H1 (cell line): ENCODE data around the gene SLC1A5. TPM values are rescaled to one million over a fixed set of nuclear protein-coding genes. Genes with fewer than 3 reads are reported as not detected.
A peak's percentile ranks its signal among the peaks of the same experiment; 100 is the strongest.

Source experiments
- CTCF ChIA-PET: fragments of 300-600 bp; sonication (Branson Sonifier 250); formaldehyde crosslinking; loops from one replicate; lab custom pipeline; 2021; ENCODE audit not compliant: partially characterized antibody; lab: Charles Lee
- POLR2A ChIA-PET: fragments of 300-600 bp; sonication (Branson Sonifier 250); formaldehyde crosslinking; loops from one replicate; lab custom pipeline; 2021; ENCODE audit warnings: inconsistent platforms; ENCODE audit not compliant: partially characterized antibody; lab: Charles Lee
- DNase-seq, 2 experiments: peaks; one replicate each; pipeline versions ENCODE4 v3.0.0 to v3.0.0-alpha.2; 2010 to 2022; ENCODE audit warnings: low spot score in 2 of 2, low read depth in 1 of 2, mixed read lengths in 1 of 2
- FAIRE-seq: peaks from 2 replicates; lab custom pipeline; 2011; peaks lifted over from hg19 to GRCh38; lab: Jason Lieb, UNC
- H2AFZ ChIP-seq: 2 replicates; pipeline ENCODE4 v1.8.1; 2012; ENCODE audit warnings: low read length, inconsistent platforms
- H2AK5ac ChIP-seq: 2 replicates; pipeline ENCODE4 v1.6.1; 2013; ENCODE audit warnings: low read depth, low read length
- H2BK120ac ChIP-seq: replicated peaks from 2 replicates; pipeline ENCODE3; 2013; ENCODE audit warnings: low read depth, low read length, inconsistent platforms
- H2BK12ac ChIP-seq: 2 replicates; pipeline ENCODE4 v1.6.1; 2013; ENCODE audit warnings: low read depth, low read length
- H2BK15ac ChIP-seq: 2 replicates; pipeline ENCODE4 v1.6.1; 2013; ENCODE audit warnings: low read length
- H2BK20ac ChIP-seq: 2 replicates; pipeline ENCODE4 v1.6.1; 2013; ENCODE audit warnings: low read length
- H2BK5ac ChIP-seq: 2 replicates; pipeline ENCODE4 v1.6.1; 2013; ENCODE audit warnings: low read depth, low read length
- H3K14ac ChIP-seq: 2 replicates; pipeline ENCODE4 v1.6.1; 2013; ENCODE audit warnings: inconsistent platforms; ENCODE audit not compliant: insufficient read length
- H3K18ac ChIP-seq: 2 replicates; pipeline ENCODE4 v1.6.1; 2013; ENCODE audit warnings: low read length; ENCODE audit errors: extremely low read depth
- H3K23ac ChIP-seq: 2 replicates; pipeline ENCODE4 v1.6.1; 2013; ENCODE audit warnings: inconsistent platforms; ENCODE audit not compliant: insufficient read length
- H3K23me2 ChIP-seq: 2 replicates; pipeline ENCODE4 v1.6.1; 2013; ENCODE audit warnings: low read depth, low read length
- H3K27ac ChIP-seq: 2 replicates; pipeline ENCODE4 v1.6.1; 2011; ENCODE audit warnings: low read depth, low read length, inconsistent platforms
- H3K27me3 ChIP-seq, 4 experiments: replicated peaks in 1 of 4; 1 replicate in 1 of 4; 2 replicates in 3 of 4; pipeline versions ENCODE4 v1.6.1 to v1.8.1; 2011 to 2013; ENCODE audit warnings: low read length in 3 of 4, mild to moderate bottlenecking in 3 of 4, inconsistent platforms in 2 of 4, mixed read lengths in 2 of 4, moderate library complexity in 1 of 4; ENCODE audit not compliant: control insufficient read depth in 3 of 4, insufficient read depth in 3 of 4; ENCODE audit errors: extremely low read depth in 1 of 4
- H3K36me3 ChIP-seq, 4 experiments: 2 replicates each; pipeline versions ENCODE4 v1.6.1 to v1.8.1; 2011 to 2013; ENCODE audit warnings: mild to moderate bottlenecking in 4 of 4, low read length in 3 of 4, moderate library complexity in 2 of 4, control low read depth in 1 of 4, inconsistent platforms in 1 of 4; ENCODE audit not compliant: insufficient read depth in 4 of 4, control insufficient read depth in 2 of 4
- H3K4ac ChIP-seq: replicated peaks from 2 replicates; pipeline ENCODE3; 2013; ENCODE audit warnings: low read length, low read depth, mixed read lengths, inconsistent platforms; ENCODE audit not compliant: insufficient read length
- H3K4me1 ChIP-seq, 4 experiments: replicated peaks in 1 of 4; 1 replicate in 1 of 4; 2 replicates in 3 of 4; pipeline versions ENCODE4 v1.6.1 to v1.8.1; 2011 to 2013; ENCODE audit warnings: low read length in 3 of 4, inconsistent platforms in 2 of 4, mixed read lengths in 1 of 4; ENCODE audit not compliant: insufficient read depth in 4 of 4, control insufficient read depth in 3 of 4
- H3K4me2 ChIP-seq, 2 experiments: 2 replicates each; pipeline versions ENCODE4 v1.6.1 to v1.8.1; 2011 to 2013; ENCODE audit warnings: low read depth in 2 of 2, low read length in 2 of 2, control low read depth in 1 of 2, inconsistent platforms in 1 of 2, mild to moderate bottlenecking in 1 of 2; ENCODE audit not compliant: insufficient read depth in 1 of 2
- H3K4me3 ChIP-seq, 4 experiments: fragments of 200-600, 300-600 bp in 1 of 4; sonication (generic), shearing (Covaris generic), sonication (Bioruptor Twin) in 1 of 4; 2 replicates each; pipeline versions ENCODE4 v1.5.1 to v1.8.1; 2011 to 2016; ENCODE audit warnings: low read length in 4 of 4, low read depth in 3 of 4, control low read depth in 2 of 4, inconsistent platforms in 2 of 4, mild to moderate bottlenecking in 2 of 4, mixed read lengths in 1 of 4, moderate library complexity in 1 of 4; ENCODE audit not compliant: insufficient read depth in 2 of 4; ENCODE audit errors: extremely low read depth in 1 of 4
- H3K56ac ChIP-seq: replicated peaks from 2 replicates; pipeline ENCODE3; 2013; ENCODE audit warnings: low read depth, mild to moderate bottlenecking, mixed read lengths, low read length, inconsistent platforms; ENCODE audit not compliant: insufficient read length
- H3K79me1 ChIP-seq: 2 replicates; pipeline ENCODE4 v1.6.1; 2013; ENCODE audit warnings: low read depth, low read length, control low read depth
- H3K79me2 ChIP-seq, 2 experiments: 2 replicates each; pipeline versions ENCODE4 v1.6.1 to v1.8.1; 2012 to 2013; ENCODE audit warnings: low read length in 2 of 2, mild to moderate bottlenecking in 2 of 2, inconsistent platforms in 1 of 2; ENCODE audit not compliant: insufficient read depth in 2 of 2, control insufficient read depth in 1 of 2
- H3K9ac ChIP-seq, 4 experiments: replicated peaks in 1 of 4; 1 replicate in 1 of 4; 2 replicates in 3 of 4; pipeline versions ENCODE4 v1.6.1 to v1.8.1; 2011 to 2013; ENCODE audit warnings: low read depth in 3 of 4, low read length in 3 of 4, control low read depth in 2 of 4, mild to moderate bottlenecking in 2 of 4, moderate library complexity in 2 of 4, inconsistent platforms in 1 of 4; ENCODE audit errors: extremely low read depth in 1 of 4
- H3K9me3 ChIP-seq, 2 experiments: 2 replicates each; pipeline versions ENCODE4 v1.6.1 to v1.8.1; 2012 to 2013; ENCODE audit warnings: mild to moderate bottlenecking in 2 of 2, moderate library complexity in 2 of 2, control low read depth in 1 of 2, inconsistent platforms in 1 of 2, low read depth in 1 of 2, low read length in 1 of 2, mixed read lengths in 1 of 2; ENCODE audit not compliant: insufficient read depth in 2 of 2
- H4K20me1 ChIP-seq, 2 experiments: replicated peaks in 1 of 2; 2 replicates each; pipeline versions ENCODE3 to v1.8.1; 2011 to 2013; ENCODE audit warnings: inconsistent platforms in 2 of 2, low read length in 2 of 2, mild to moderate bottlenecking in 1 of 2; ENCODE audit not compliant: insufficient read depth in 2 of 2, control insufficient read depth in 1 of 2
- H4K5ac ChIP-seq: 2 replicates; pipeline ENCODE4 v1.6.1; 2013; ENCODE audit warnings: low read length, low read depth, mixed read lengths, inconsistent platforms; ENCODE audit not compliant: insufficient read length
- H4K8ac ChIP-seq: 2 replicates; pipeline ENCODE4 v1.8.0; 2013; ENCODE audit warnings: mild to moderate bottlenecking, moderate library complexity, low read length, inconsistent platforms; ENCODE audit not compliant: insufficient read depth; ENCODE audit errors: extremely low read depth
- H4K91ac ChIP-seq: replicated peaks from 2 replicates; pipeline ENCODE3; 2013; ENCODE audit warnings: low read length, mixed read lengths, inconsistent platforms; ENCODE audit not compliant: insufficient read length
- POLR2A ChIP-seq, 2 experiments: IDR thresholded peaks; 1 replicate in 1 of 2; 2 replicates in 1 of 2; pipeline ENCODE4 v1.6.1; 2011; ENCODE audit warnings: low read depth in 2 of 2, low read length in 2 of 2, mild to moderate bottlenecking in 2 of 2; ENCODE audit errors: control extremely low read depth in 1 of 2
- POLR2AphosphoS5 ChIP-seq: IDR thresholded peaks from 2 replicates; pipeline ENCODE4 v1.6.1; 2011; ENCODE audit warnings: low read depth, low read length
- USF2 ChIP-seq: IDR thresholded peaks from 2 replicates; pipeline ENCODE4 v1.6.1; 2011; ENCODE audit warnings: low read length, improper control_type of control experiment
- WGBS, 2 experiments: shearing (Covaris generic) in 1 of 2; methylation state at CpG; one replicate each; pipeline versions ENCODE4 v1.1.6 to v1.1.7; 2013 to 2015; ENCODE audit warnings: low lambda C conversion rate in 2 of 2, mixed read lengths in 2 of 2, inconsistent platforms in 1 of 2, low coverage in 1 of 2, missing lambda C conversion rate in 1 of 2; ENCODE audit not compliant: insufficient replicate concordance in 2 of 2, insufficient coverage in 1 of 2, insufficient read length in 1 of 2; ENCODE audit errors: extremely low coverage in 1 of 2, missing lambda C conversion rate in 1 of 2; 5-methylcytosine and 5-hydroxymethylcytosine counted together
- polyA plus RNA-seq, 7 experiments: library from polyadenylated mRNA; depleted of rRNA in 3 of 7; stranded (reverse) in 5 of 7; unstranded in 2 of 7; fragments of >200 nt in 5 of 7; fragments of 200-250 nt in 2 of 7; gene quantifications; 1 replicate in 5 of 7; 2 replicates in 1 of 7; 4 replicates in 1 of 7; pipeline versions ENCODE4 v1.2.1 to v1.2.3, GENCODE V29; 2011 to 2013; ENCODE audit warnings: missing spikeins in 2 of 7, mixed read lengths in 2 of 7
- total RNA-seq: library from RNA; stranded (reverse); fragmentation: NEBNext Ultra II Directional; extraction: Animal tissue kit (Norgen Biotek cat#: 25700); gene quantifications from 2 replicates; pipeline ENCODE4 v1.2.1, GENCODE V29; 2021

Gene SLC1A5
- total and polyA plus RNA-seq, 2 of the 8 experiments (the other 6 are each of a cell fraction or from before 2014, with no cell fraction given), result 291 to 351 TPM

GRCh38 chr19:46782355-46783019 is 5.9 kb downstream of the SLC1A5 start:
- peaks cover 32 to 80% (median 49%) of the 10 kb centered on the region in 4 experiments for H3K36me3 ChIP-seq
- H2BK20ac ChIP-seq, result no peak overlapping the region
- no peak overlapping the region for H3K4me3 ChIP-seq
- H3K14ac ChIP-seq, result no peak overlapping the region
- no peak overlapping the region for H3K56ac ChIP-seq
- ChIA-PET CTCF (interaction anchor here (0.5 to 4.1 kb wide), 6 partner anchors 13 to 792 kb away, joined by 3 to 25 read pairs (median 4); no protein-coding TSS in a partner anchor), POLR2A (interaction anchor here (1.0 to 18.4 kb wide), 4 partner anchors 9 to 45 kb away, joined by 3 to 333 read pairs (median 40); no protein-coding TSS in a partner anchor)
- H2AFZ ChIP-seq, result no peak overlapping the region
- no peak for DNase-seq
- H4K8ac ChIP-seq, result no peak overlapping the region
- no peak overlapping the region for H3K23ac ChIP-seq
- no peaks in the 10 kb centered on the region for H3K27me3 ChIP-seq
- peaks cover 6 to 21% (median 10%) of the 10 kb centered on the region in 4 experiments; a peak in 6 of 7 replicates for H3K4me1 ChIP-seq
- H4K20me1 ChIP-seq, result peaks cover 22 to 35% of the 10 kb centered on the region in 2 experiments
- no peak overlapping the region for H2BK12ac ChIP-seq
- H4K91ac ChIP-seq, result no peak overlapping the region
- FAIRE-seq, result no peak
- H3K4ac ChIP-seq, result no peak overlapping the region
- peak in 1 of 2 experiments; percentile 3; a peak in 1 of 3 replicates for TF ChIP-seq POLR2A (IDR thresholded peaks at IDR 0.05; ENCODE audit: control extremely low read depth in 1 of 2, low read depth in 2 of 2, low read length in 2 of 2)
- TF ChIP-seq POLR2AphosphoS5, result 0 out of 2 replicates have a peak, but pooled peaks have one; percentile 14
- TF ChIP-seq USF2, result no peak
- no peak overlapping the region for H2AK5ac ChIP-seq
- H3K79me2 ChIP-seq, result peaks cover 23 to 58% of the 10 kb centered on the region in 2 experiments
- no peak overlapping the region; a peak in 1 of 7 replicates for H3K9ac ChIP-seq
- 95% methylated on average over 7 of the region's 7 CpGs; no CpG with 5 or more reads in 1 of the 2 experiments for WGBS, 2 experiments
- H2BK5ac ChIP-seq, result no peak overlapping the region; the same call in 1 of the 2 replicates
- no peak overlapping the region for H2BK15ac ChIP-seq
- no peak overlapping the region for H2BK120ac ChIP-seq
- H4K5ac ChIP-seq, result no peak overlapping the region
- no peak overlapping the region for H3K18ac ChIP-seq
- H3K4me2 ChIP-seq, result no peak overlapping the region; a peak in 1 of 4 replicates
- no peak overlapping the region for H3K27ac ChIP-seq
- peaks cover 14% of the 10 kb centered on the region for H3K23me2 ChIP-seq
- no peaks in the 10 kb centered on the region for H3K9me3 ChIP-seq
- H3K79me1 ChIP-seq, result peaks cover 8% of the 10 kb centered on the region
